Measurements from ENCODE around the gene PCDHA6. TPM values are rescaled to one million over a fixed set of nuclear protein-coding genes. Genes with fewer than 3 reads are reported as not detected.
"Not testable (repeated sequence)": the region's sequence is repeated elsewhere in the genome, so short reads cannot be mapped to it uniquely, and the experiment has no call there.

PCDHA6 gene
- total RNA-seq (not detected), polyA plus RNA-seq (not detected)
- long read RNA-seq, donor 1 = 0 reads
- long read RNA-seq, donor 2 = 0 reads

- ATAC-seq = no peak
- Histone ChIP-seq H3K27ac (no peak within 1 kb of the TSS), H3K4me3 (no peak within 1 kb of the TSS), H3K9me3 (peaks cover 5% of the 10 kb centered on the region), H3K36me3 (ENCODE audit: insufficient read depth in 1 of 2, low read depth in 1 of 2) (no peaks in the 10 kb centered on the region), H3K4me1 (no peaks in the 10 kb centered on the region), H3K27me3 (ENCODE audit: insufficient read depth in 3 of 3, low read length in 2 of 3) (peaks cover 0 to 31% (median 8%) of the 10 kb centered on the region in 3 donors)
- DNase-seq = no peak
- WGBS, 3 donors = 12 to 17% (median 15%) methylated on average over 27 of the region's 27 CpGs
- intact Hi-C loops (cut with DNase I) = no loop called here
- TF ChIP-seq, protein P1, sequence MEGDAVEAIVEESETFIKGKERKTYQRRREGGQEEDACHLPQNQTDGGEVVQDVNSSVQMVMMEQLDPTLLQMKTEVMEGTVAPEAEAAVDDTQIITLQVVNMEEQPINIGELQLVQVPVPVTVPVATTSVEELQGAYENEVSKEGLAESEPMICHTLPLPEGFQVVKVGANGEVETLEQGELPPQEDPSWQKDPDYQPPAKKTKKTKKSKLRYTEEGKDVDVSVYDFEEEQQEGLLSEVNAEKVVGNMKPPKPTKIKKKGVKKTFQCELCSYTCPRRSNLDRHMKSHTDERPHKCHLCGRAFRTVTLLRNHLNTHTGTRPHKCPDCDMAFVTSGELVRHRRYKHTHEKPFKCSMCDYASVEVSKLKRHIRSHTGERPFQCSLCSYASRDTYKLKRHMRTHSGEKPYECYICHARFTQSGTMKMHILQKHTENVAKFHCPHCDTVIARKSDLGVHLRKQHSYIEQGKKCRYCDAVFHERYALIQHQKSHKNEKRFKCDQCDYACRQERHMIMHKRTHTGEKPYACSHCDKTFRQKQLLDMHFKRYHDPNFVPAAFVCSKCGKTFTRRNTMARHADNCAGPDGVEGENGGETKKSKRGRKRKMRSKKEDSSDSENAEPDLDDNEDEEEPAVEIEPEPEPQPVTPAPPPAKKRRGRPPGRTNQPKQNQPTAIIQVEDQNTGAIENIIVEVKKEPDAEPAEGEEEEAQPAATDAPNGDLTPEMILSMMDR (IDR thresholded peaks at IDR 0.05) = no peak
Observed at GRCh38 chr5:140827704-140828361, at the start of gene PCDHA6. TSS of gene PCDHA6 (plus strand) at chr5:140827960. CDS start at chr5:140828092, 132 bp downstream.

DNA sequence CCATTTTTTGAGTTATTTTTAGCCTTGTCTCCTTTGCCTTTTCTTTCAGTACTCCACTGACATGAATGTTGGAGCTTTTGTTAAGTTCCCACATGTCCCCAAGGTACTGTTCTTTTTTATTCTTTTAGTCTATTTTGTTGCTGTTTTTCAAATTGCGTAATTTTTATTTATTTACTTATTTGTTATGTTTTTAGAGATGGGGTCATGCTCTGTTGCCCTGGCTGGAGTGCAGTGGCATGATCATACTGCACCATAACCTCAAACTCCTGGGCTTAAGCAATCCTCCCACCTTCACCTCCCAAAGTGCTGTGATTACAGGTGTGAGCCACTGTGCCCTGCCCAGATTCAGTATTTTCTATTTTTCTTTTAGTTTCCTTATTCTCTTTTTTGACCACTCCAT lies 47.2 kb upstream of the PCDHA6 start:
- Histone ChIP-seq H3K4me1 (no peaks in the 10 kb centered on the region), H3K4me3 (no peak overlapping the region), H3K36me3 (ENCODE audit: insufficient read depth in 1 of 2, low read depth in 1 of 2) (no peaks in the 10 kb centered on the region), H3K9me3 (peaks cover 19% of the 10 kb centered on the region), H3K27me3 (ENCODE audit: insufficient read depth in 3 of 3, low read length in 2 of 3) (peaks cover 0 to 6% (median 0%) of the 10 kb centered on the region in 3 donors), H3K27ac (no peak overlapping the region)
- ATAC-seq (no peak), DNase-seq (no peak)
- TF ChIP-seq, protein P1 (IDR thresholded peaks at IDR 0.05) = no peak
- WGBS, 3 donors = 68 to 81% (median 73%) methylated on average over 1 of the region's 1 CpG
- intact Hi-C loops (cut with DNase I) = no loop called here

- no peaks in the 10 kb centered on the region for H3K4me1 ChIP-seq
- TF ChIP-seq, protein P1 (IDR thresholded peaks at IDR 0.05) = no peak
- H3K36me3 ChIP-seq (ENCODE audit: insufficient read depth in 1 of 2, low read depth in 1 of 2) = no peaks in the 10 kb centered on the region
- H3K9me3 ChIP-seq = peaks cover 16% of the 10 kb centered on the region
- WGBS, 3 donors = 17 to 21% (median 18%) methylated on average over 29 of the region's 29 CpGs
- H3K27ac ChIP-seq = no peak within 1 kb of the TSS
- intact Hi-C loops (cut with DNase I) = no loop called here
- no peak for ATAC-seq
- DNase-seq = no peak
- H3K4me3 ChIP-seq = no peak within 1 kb of the TSS
- H3K27me3 ChIP-seq (ENCODE audit: insufficient read depth in 3 of 3, low read length in 2 of 3) = peaks cover 0 to 35% (median 16%) of the 10 kb centered on the region in 3 donors
Observed at GRCh38 chr5:140785905-140786686, 41.7 kb upstream of the PCDHA6 start, which contains the start of gene PCDHA1. TSS of gene PCDHA1 (plus strand) at chr5:140786140.

DNA sequence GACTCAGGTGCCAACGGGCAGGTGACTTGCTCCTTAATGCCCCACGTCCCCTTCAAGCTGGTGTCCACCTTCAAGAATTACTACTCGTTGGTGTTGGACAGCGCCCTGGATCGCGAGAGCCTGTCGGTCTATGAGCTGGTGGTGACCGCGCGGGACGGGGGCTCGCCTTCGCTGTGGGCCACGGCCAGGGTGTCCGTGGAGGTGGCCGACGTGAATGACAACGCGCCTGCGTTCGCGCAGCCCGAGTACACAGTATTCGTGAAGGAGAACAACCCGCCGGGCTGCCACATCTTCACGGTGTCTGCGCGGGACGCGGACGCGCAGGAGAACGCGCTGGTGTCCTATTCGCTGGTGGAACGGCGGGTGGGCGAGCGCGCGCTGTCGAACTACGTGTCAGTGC lies 40.3 kb upstream of the PCDHA6 start:
- H3K4me3 ChIP-seq; H3K36me3 ChIP-seq (ENCODE audit: insufficient read depth in 1 of 2, low read depth in 1 of 2); ATAC-seq; intact Hi-C loops (cut with DNase I); DNase-seq; H3K4me1 ChIP-seq; H3K27ac ChIP-seq: not testable (repeated sequence)
- H3K27me3 ChIP-seq (ENCODE audit: insufficient read depth in 3 of 3, low read length in 2 of 3) = peaks cover 2 to 35% (median 18%) of the 10 kb centered on the region in 3 donors
- peaks cover 16% of the 10 kb centered on the region for H3K9me3 ChIP-seq
- whole genome bisulfite sequencing, 3 donors = 33 to 38% (median 34%) methylated on average over 44 of the region's 44 CpGs

GRCh38 chr5:140787849-140788504 lies 39.8 kb upstream of the PCDHA6 start:
- H3K36me3 ChIP-seq (ENCODE audit: insufficient read depth in 1 of 2, low read depth in 1 of 2); ATAC-seq; H3K4me3 ChIP-seq; DNase-seq; intact Hi-C loops (cut with DNase I); H3K4me1 ChIP-seq; H3K27ac ChIP-seq: not testable (repeated sequence)
- 25 to 37% (median 29%) methylated on average over 66 to 70 of the region's 70 CpGs for WGBS, 3 donors
- peaks cover 2 to 37% (median 18%) of the 10 kb centered on the region in 3 donors for H3K27me3 ChIP-seq (ENCODE audit: insufficient read depth in 3 of 3, low read length in 2 of 3)
- peaks cover 14% of the 10 kb centered on the region for H3K9me3 ChIP-seq
